Nephron (organoid): ENCODE results near the gene GLIPR2.

Experiments used
- H3K27ac Mint-ChIP-seq, 3 experiments: 2 replicates each; pipeline ENCODE4 v1.8.0; 2020; ENCODE audit warnings: mixed read lengths in 3 of 3, mild to moderate bottlenecking in 2 of 3, moderate library complexity in 1 of 3
- H3K27me3 Mint-ChIP-seq: 2 replicates; pipeline ENCODE4 v1.8.0; 2021; ENCODE audit warnings: low read depth, mild to moderate bottlenecking, moderate library complexity, mixed read lengths
- H3K36me3 Mint-ChIP-seq: 2 replicates; pipeline ENCODE4 v1.8.0; 2020; ENCODE audit warnings: low read depth, mixed read lengths
- H3K4me1 Mint-ChIP-seq: 2 replicates; pipeline ENCODE4 v1.8.0; 2020; ENCODE audit warnings: mixed read lengths
- H3K4me3 Mint-ChIP-seq, 3 experiments: 2 replicates each; pipeline ENCODE4 v1.8.0; 2020; ENCODE audit warnings: mild to moderate bottlenecking in 3 of 3, mixed read lengths in 3 of 3, moderate library complexity in 2 of 3
- H3K9me3 Mint-ChIP-seq: 2 replicates; pipeline ENCODE4 v1.8.0; 2020; ENCODE audit warnings: mixed read lengths
- CTCF ChIP-seq, 3 experiments: fragments of 200-600 bp; sonication (generic); IDR thresholded peaks; one replicate each; pipeline ENCODE4 v1.5.0; 2021; ENCODE audit warnings: antibody characterized with exemption in 3 of 3; ENCODE audit not compliant: unreplicated experiment in 3 of 3

GLIPR2 gene

GRCh38 chr9:36187414-36187813 lies 50.9 kb downstream of the GLIPR2 start:
- H3K4me1 Mint-ChIP-seq, result peaks cover 13% of the 10 kb centered on the region
- no peak overlapping the region for H3K27ac Mint-ChIP-seq
- H3K36me3 Mint-ChIP-seq, result no peaks in the 10 kb centered on the region
- no peaks in the 10 kb centered on the region for H3K9me3 Mint-ChIP-seq
- TF ChIP-seq CTCF (IDR thresholded peaks at IDR 0.05; ENCODE audit: unreplicated experiment in 3 of 3), result no peak
- no peaks in the 10 kb centered on the region for H3K27me3 Mint-ChIP-seq
- H3K4me3 Mint-ChIP-seq, result no peak overlapping the region

- Mint-ChIP-seq H3K4me3 (no peak overlapping the region), H3K27ac (no peak overlapping the region), H3K4me1 (peaks cover 20% of the 10 kb centered on the region), H3K27me3 (no peaks in the 10 kb centered on the region), H3K9me3 (no peaks in the 10 kb centered on the region), H3K36me3 (no peaks in the 10 kb centered on the region)
- TF ChIP-seq CTCF (IDR thresholded peaks at IDR 0.05; ENCODE audit: unreplicated experiment in 3 of 3), result no peak
Measured at GRCh38 chr9:36188212-36188611, 51.7 kb downstream of the GLIPR2 start.

DNA sequence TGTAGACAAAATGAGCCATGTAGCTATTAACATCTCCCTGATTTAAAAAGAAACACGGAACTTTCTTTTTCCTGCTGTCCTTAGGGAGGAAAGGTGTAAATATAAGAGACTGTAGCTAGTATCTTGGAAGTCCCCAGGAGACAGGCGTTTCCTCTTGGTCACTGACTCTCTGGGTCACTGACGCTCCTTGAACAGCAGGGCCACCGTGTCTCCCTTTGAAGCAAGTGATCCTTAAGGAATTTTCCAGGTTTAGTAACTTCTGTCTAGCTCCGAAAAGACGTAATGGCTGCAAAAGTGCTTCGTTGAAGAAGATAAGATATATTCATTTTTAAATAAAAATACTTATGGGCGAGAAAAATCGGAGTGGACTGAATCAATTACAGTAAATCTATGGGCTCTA lies 53.4 kb downstream of the GLIPR2 start:
- Mint-ChIP-seq H3K4me1 (peaks cover 38% of the 10 kb centered on the region), H3K4me3 (peak overlapping the region; percentile 88 to 94 (median 90)), H3K9me3 (no peaks in the 10 kb centered on the region), H3K36me3 (peaks cover 13% of the 10 kb centered on the region), H3K27me3 (no peaks in the 10 kb centered on the region), H3K27ac (peak overlapping the region; percentile 64 to 97 (median 93))
- no peak for TF ChIP-seq CTCF (IDR thresholded peaks at IDR 0.05; ENCODE audit: unreplicated experiment in 3 of 3)

DNA sequence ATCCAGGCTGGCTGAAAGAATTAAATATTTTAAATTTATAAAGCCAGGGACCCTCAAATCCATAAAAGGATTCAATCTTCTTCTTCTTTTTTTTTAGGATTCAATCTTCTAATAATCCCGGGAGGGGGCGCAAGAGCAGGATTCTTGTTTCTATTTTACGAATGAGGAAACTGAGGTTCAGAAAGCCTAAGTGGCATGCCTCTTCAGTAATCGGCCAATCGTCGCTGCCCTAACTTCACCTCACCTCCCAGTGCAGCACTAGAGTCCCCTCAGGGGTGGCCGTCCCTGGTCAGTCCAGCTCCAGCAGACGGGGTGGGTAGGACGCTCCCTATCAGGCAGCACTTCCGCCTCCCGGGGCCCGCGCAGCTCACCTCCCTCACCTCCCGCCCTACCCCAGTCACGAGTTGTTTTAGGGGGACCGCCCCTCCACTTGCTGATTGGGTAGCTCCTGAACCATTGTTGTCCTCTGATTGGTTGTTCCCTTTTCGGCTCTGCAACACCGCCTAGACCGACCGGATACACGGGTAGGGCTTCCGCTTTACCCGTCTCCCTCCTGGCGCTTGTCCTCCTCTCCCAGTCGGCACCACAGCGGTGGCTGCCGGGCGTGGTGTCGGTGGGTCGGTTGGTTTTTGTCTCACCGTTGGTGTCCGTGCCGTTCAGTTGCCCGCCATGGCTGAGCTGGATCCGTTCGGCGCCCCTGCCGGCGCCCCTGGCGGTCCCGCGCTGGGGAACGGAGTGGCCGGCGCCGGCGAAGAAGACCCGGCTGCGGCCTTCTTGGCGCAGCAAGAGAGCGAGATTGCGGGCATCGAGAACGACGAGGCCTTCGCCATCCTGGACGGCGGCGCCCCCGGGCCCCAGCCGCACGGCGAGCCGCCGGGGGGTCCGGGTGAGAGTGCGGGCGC lies 54.1 kb downstream of the GLIPR2 start, which contains the start of gene CLTA:
CLTA (plus strand) TSS at position 534 of the 902 bp plus-strand sequence; CDS start at position 670, 136 bp downstream.
- peaks cover 19% of the 10 kb centered on the region for H3K36me3 Mint-ChIP-seq
- H3K4me1 Mint-ChIP-seq, result peaks cover 42% of the 10 kb centered on the region
- no peaks in the 10 kb centered on the region for H3K27me3 Mint-ChIP-seq
- no peaks in the 10 kb centered on the region for H3K9me3 Mint-ChIP-seq
- peak within 1 kb of the TSS; percentile 88 to 94 (median 90) for H3K4me3 Mint-ChIP-seq
- peak; percentile 46 to 54 (median 52) for TF ChIP-seq CTCF (IDR thresholded peaks at IDR 0.05; ENCODE audit: unreplicated experiment in 3 of 3)
- H3K27ac Mint-ChIP-seq, result peak within 1 kb of the TSS; percentile 64 to 97 (median 93)

GRCh38 chr9:36191290-36191645 lies 54.7 kb downstream of the GLIPR2 start:
- Mint-ChIP-seq H3K36me3 (peaks cover 19% of the 10 kb centered on the region), H3K27me3 (no peaks in the 10 kb centered on the region), H3K9me3 (no peaks in the 10 kb centered on the region), H3K27ac (peak overlapping the region; percentile 64 to 92 (median 80)), H3K4me1 (peaks cover 42% of the 10 kb centered on the region), H3K4me3 (peak overlapping the region; percentile 88 to 90 (median 89))
- TF ChIP-seq CTCF (IDR thresholded peaks at IDR 0.05; ENCODE audit: unreplicated experiment in 3 of 3), result no peak
